Stimulated activated CD8-positive, alpha-beta memory T cell treated with anti-CD3 and anti-CD28 coated beads, Interleukin-7, amount 100 ng/mL, for 1 hour (primary cell): ENCODE data around the gene METTL13.

Source experiments
- DNase-seq, 2 donors: peaks; one replicate each; pipeline ENCODE4 v3.0.0-alpha.2; 2020; ENCODE audit warnings: low read depth in 2 of 2

The METTL13 gene

DNA sequence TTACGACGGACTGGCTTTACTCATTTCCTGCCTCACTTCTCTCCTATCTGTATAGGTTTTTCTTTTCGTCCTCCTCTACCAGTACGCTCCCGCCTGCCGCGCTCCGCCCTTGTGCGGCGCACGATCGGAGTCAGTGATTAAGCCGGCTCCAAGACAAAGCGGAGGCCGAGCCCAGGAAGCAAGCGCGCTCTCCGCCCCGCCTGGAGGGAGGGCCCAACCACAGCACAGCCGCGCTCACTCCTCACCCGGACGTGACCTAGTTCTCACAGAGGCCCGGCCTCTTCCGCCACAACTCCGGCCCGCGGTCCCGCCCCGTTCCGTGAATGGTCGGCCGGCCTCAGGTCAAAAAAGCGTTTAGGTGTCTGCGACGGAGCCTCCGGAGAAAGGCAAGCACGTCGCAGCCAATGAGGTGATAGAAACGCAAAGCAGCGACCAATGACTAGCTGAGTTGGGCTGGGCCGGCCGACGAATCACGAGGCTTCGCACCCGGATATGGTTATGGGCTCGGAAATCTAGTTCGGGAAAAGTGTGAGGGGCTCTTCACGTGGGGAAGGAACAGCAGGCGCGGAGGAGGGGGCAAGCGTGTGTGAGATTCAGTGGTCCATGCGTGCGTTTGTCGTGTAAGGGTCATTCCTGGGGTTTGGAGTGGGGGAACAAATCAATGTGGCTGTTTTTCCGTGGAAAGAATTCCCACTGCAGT is at the start of gene METTL13:
TSS of gene METTL13 (plus strand) at position 485 of the 700 bp plus-strand sequence. CDS start 308 bp downstream, outside the sequence.
- peak; percentile 93 to 95 for DNase-seq

DNA sequence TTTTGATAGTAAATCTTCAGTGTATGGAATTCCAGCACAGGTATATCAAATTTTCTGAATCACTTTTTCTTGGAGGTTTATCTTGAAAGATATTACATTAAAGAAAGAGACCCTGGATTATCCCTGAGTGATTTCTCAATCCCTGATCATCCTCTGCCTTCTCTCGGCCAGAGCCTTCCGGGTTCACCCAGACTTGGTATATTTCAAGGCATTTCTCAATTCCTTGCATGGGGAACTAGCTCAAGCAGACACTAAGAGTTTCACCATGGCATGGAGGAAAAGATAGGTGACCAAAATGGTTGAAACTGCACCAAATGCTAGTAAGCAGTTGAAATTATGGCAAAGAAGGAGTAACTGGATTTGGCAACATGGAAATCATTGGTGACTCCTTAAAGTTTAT is 45.3 kb upstream of the METTL13 start:
- no peak for DNase-seq

GRCh38 chr1:171738911-171739310 is 42.5 kb upstream of the METTL13 start:
- DNase-seq, result no peak

DNA sequence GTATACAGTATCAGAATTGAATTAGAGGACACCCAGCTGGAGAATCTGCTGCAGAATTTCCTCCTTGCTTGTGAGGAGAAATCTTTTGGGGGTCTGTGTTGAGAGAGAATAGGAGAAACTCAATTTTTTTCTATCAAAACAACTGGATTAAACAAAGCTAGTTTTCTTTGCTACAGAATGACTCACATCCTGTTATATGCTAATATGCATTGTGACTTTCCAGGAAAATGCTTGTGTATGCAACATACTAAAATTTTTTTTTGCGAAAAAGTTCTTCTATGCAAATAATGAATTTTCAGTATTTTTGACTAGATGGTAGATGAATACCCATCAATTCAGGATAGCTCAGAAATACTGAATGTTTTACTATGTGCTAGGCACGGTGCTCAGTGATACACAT is 41.8 kb upstream of the METTL13 start:
- DNase-seq, result no peak

- no peak for DNase-seq
Measured at GRCh38 chr1:171740356-171740863, 41.0 kb upstream of the METTL13 start.

DNA sequence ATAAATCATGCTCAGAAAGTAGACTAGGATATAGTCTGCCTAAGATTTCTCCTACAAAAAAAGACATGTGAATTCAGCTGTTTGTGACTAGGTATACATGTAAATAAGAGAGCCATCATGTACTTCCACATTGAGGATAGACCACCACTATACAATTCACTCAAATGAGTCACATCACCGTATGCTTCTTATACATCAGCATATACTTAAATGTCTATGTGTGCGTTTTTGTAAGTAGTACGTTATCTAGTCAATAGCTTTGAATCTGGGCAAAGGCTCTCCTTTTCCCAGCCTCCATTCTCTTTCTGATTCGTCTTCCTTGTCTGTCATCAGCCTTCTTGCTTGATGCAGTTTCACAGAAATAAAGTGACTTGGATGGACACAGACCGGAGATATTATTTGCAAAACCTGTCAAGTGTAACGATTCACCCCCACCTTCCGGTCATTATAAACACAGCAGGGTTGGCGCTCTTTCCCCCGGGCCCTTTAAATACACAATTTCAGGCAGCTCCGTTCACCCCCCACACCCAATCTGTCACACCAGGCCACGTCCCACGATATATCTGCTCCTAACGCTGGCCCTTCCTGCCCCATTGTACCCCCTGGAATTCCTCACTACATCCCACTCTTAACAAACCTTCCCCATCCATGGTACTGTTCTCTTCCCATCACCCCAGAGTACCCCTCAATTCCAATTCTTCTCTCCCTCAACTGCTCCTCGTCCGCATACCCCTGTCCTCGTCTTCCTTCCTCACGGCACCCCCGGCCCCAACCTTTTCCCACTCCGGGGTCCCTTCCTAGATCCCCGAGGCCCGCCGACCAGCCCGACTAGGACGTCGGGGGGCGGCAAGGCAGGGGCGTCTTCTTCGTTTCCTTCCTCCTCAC is 40.2 kb upstream of the METTL13 start:
- DNase-seq, result peak; percentile 6 to 14

- DNase-seq, result peak; percentile 62 to 66
Measured at GRCh38 chr1:171741872-171742576, 39.4 kb upstream of the METTL13 start, which contains the start of gene VAMP4. Gene VAMP4 (minus strand): TSS chr1:171742065. CDS start chr1:171738414, 3,651 bp downstream.

GRCh38 chr1:171742577-171742922 is 38.9 kb upstream of the METTL13 start:
- no peak for DNase-seq

- no peak for DNase-seq
Measured at GRCh38 chr1:171743081-171743870, 38.2 kb upstream of the METTL13 start.

DNA sequence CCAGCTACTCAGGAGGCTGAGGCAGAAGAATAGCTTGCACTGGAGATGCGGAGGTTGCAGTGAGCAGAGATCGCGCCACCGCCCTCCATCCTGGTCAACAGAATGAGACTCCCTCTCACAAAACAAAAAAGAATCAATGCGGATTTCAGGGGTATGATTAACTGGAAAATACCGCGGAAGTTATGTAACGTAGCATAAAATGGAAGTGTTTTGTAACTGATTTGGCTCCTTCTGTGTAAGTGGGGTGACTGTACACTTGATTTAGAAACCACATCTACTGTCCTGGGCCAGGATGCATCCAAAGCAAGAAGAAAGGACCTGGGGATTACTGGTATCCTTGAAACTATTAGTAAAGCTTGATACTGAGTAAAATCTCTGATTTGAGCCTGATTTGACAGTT is 36.5 kb upstream of the METTL13 start:
- DNase-seq, result no peak

DNA sequence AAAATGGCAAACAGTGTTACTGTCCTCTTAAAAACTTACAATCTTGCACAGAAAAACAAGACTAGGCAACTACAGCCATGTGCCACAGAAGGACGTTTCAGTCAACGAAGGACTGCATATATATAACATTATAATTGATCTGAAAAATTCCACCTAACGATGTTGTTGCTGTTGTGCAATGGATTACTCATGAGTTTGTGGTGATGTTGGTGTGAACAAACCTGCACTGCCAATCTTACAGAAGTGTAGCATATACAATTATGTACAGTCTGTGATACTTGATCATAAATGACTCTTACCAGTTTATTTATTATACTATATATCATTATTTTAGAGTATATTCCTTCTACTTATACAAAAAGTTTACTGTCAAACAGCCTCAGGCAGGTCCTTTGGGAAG is 32.8 kb upstream of the METTL13 start:
- no peak for DNase-seq

DNA sequence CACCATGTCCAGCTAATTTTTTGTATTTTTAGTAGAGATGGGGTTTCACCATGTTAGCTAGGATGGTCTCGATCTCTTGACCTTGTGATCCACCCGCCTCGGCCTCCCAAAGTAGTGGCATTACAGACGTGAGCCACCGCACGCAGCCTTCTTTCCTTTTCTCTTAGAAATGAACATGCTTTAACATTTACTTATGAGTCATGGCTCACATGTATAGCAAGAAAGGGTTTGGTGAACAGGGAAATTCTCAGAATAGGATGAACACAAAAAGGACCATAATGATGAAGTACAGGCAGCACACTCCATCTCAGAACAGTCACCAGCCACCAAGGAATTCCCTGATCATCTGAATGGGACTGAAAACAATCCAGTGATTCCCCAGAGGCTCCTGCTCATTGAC is 30.2 kb upstream of the METTL13 start:
- DNase-seq, result no peak

DNA sequence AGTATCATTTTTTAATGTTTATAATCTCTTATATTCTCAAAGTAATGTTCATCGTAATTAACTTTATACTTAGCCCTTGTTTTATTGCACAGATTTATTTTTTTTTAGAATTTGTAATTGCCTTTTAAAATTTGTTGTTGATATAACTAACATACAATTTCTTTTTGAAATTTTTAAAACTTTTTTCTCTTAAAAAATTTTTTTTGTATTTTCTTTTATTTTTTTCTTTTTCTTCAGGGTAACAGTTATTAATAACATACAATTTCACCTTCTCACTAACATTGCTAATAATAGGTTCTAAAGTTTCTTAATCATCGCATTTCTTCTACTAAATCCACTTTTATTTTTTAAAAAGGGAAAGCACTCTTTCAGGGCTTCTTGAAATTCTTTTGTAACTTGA is 28.3 kb upstream of the METTL13 start:
- DNase-seq, result no peak

DNA sequence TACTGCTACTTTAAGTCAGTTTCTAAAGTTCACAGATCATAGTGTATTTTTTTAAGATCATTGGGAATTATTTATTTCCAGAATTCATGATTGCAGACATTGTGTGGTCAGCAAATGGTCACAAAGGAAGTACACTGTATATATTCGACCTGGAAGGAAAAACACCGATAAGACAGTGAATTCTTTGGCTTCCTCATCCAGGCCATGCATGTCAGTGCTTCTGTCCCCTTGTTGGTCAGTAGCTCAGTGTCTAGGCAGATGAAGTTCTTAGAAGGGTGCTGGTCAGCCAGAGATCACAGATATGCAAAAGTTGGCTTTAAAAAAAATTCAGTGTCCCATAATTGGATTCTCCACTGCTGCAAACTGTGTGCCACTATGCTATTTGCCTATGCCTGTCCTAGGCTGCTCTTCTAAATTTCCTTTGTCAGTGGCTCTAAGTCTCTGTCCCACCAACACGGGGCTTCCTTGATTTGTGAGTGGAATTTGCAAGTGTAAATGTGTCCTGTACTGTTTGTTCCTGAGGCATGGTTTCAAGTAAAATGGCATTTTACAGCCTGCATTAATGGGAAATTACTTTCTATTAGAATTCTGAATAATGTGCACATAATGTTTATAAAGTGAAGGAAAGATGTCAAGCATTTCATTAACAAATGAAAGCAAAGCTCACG is 27.6 kb upstream of the METTL13 start:
- no peak for DNase-seq

DNA sequence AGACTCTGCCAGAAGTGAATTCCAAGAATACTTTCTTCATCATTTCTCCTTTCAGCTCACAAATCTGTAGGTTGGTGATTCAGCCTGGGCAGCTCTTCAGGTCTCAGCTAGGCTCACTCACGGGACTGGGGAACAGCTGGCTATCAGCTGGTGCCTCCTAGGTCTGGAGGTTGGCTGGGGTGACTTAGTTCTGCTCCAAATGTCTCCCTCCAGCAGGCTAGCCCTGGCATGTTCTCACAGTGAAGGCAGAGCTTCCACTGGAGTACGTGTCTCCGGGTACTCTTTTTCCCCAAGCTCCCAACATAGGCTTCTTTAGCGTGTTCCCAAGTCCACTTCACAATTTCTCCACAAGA is 27.1 kb upstream of the METTL13 start:
- DNase-seq, result no peak

DNA sequence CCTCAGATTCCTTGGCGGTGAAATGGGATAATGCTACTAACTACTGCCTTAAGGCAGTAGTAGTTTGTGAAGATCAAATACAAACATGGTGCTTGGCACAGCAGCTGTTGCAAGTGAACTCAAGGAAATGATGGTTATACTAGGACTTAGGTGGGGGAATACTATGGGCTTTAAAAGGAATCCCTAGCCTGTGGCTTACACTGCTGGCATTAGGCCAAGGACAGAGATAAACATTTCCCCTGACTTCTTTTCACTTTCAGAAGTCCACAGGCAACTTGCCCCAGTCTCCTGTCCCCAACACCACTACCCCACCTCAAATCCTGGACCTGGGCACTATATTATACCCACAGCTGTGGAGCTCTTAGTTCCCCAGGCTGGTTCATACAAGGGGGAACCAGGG is 26.5 kb upstream of the METTL13 start:
- no peak for DNase-seq

DNA sequence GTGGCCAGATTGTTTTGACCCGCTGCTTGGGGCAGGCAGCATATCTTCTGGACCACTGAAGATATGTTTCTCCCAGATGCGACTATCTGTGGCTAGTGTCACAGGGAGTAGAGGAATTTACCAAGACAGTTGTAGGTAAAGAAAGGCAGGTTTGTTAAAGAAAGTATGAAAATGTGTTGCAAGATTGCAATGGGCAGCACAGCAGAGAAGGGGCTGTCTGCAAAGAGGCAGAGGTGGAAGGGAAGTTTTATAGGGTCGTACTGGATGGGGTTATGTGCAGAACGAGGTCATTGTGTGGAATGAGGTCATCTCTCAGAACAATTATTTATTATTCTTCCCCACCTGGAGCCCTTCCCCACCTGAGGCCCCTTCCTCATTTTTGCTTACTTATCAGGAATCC is 24.6 kb upstream of the METTL13 start:
- no peak for DNase-seq

DNA sequence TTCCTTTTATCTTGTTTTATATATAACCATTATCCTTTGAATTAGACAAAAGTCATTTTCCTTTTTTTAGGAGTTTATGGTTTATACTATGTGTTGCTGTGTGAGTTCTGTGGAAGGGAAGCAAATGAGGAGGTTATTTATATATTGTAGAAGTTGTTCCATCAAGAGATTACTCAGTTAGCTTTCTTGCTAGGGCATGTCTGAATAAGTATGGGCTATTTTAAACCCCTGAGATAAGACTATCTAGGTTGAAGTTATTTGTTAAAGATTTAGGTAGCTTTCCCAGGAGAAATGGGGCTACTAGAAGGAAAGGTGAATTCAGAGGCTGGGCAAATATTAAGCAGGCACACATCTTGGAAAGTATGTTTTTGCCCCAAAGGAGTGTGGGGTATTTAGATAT is 23.4 kb upstream of the METTL13 start:
- no peak for DNase-seq

DNA sequence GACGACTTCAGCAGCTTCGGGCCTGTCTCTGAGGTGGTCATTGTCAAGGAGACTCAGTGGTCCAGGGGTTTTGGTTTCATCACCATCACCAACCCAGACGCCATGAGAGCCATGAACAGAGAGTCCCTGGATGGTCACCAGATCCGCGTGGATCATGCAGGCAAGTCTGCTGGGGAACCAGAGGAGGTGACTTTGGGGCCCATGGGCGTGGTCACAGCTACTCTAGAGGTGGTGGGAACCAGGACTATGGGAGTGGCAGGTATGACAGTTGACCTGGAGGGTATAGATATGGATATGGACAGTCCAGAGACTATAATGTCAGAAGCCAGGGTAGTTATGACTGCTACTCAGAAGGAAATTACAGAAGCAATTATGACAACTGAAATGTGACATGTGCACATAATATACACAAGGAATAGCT is 19.3 kb upstream of the METTL13 start:
- no peak for DNase-seq

GRCh38 chr1:171763764-171764163 is 17.7 kb upstream of the METTL13 start:
- DNase-seq, result no peak

- no peak for DNase-seq
Measured at GRCh38 chr1:171769171-171769570, 12.3 kb upstream of the METTL13 start.
